GM12892 (cell line): ENCODE results near the gene ANKRD44.

Experiments
- POLR2A ChIP-seq: IDR thresholded peaks from 2 replicates; pipeline ENCODE4 v1.6.1; 2011; ENCODE audit warnings: low read depth, low read length, control low read depth
- TAF1 ChIP-seq: IDR thresholded peaks from 2 replicates; pipeline ENCODE4 v1.6.1; 2011; ENCODE audit warnings: low read depth, mild to moderate bottlenecking, control low read depth, low read length, borderline replicate concordance

GRCh38 chr2:197069958-197070357 is 240.6 kb downstream of the ANKRD44 start:
- no peak for TF ChIP-seq TAF1
- TF ChIP-seq POLR2A: no peak
